ENCODE measurements around the gene ADAMTS3.

DNA sequence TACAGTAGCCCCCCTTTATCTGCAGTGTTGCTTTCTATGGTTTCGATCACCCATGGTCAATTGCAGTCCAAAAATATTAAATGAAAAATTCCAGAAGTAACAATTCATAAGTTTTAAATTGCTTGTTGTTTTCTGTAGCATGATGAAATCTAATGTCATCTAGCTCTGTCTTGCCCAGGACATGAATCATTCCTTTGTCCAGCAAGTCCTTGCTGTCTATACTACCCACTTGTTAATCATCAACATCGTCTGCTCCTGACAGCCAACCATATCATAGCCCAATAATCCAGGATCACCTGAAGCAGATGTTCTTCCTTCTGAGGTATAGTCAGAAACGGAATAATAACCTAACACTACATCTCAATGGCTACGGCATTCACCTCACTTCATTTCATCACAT is 79.8 kb downstream of the ADAMTS3 start:
- TF ChIP-seq EZH2 (IDR thresholded peaks at IDR 0.05; ENCODE audit: low read depth, unreplicated experiment) (no peak), CREB1 (CRISPR knock-in tag; IDR thresholded peaks at IDR 0.05; ENCODE audit: low read depth) (no peak), EZH2phosphoT487 (IDR thresholded peaks at IDR 0.05; ENCODE audit: unreplicated experiment) (no peak), JUNB (IDR thresholded peaks at IDR 0.05; ENCODE audit: unreplicated experiment) (no peak)
- TF ChIP-seq, protein P1, sequence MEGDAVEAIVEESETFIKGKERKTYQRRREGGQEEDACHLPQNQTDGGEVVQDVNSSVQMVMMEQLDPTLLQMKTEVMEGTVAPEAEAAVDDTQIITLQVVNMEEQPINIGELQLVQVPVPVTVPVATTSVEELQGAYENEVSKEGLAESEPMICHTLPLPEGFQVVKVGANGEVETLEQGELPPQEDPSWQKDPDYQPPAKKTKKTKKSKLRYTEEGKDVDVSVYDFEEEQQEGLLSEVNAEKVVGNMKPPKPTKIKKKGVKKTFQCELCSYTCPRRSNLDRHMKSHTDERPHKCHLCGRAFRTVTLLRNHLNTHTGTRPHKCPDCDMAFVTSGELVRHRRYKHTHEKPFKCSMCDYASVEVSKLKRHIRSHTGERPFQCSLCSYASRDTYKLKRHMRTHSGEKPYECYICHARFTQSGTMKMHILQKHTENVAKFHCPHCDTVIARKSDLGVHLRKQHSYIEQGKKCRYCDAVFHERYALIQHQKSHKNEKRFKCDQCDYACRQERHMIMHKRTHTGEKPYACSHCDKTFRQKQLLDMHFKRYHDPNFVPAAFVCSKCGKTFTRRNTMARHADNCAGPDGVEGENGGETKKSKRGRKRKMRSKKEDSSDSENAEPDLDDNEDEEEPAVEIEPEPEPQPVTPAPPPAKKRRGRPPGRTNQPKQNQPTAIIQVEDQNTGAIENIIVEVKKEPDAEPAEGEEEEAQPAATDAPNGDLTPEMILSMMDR (conservative IDR thresholded peaks at IDR 0.05; ENCODE audit: low read depth in 2 of 2) = no peak
